ENCODE measurements around the gene MOBP. TPM values are rescaled to one million over a fixed set of nuclear protein-coding genes. Genes with fewer than 3 reads are reported as not detected.

Gene MOBP
- total RNA-seq, 1 experiment from 2014 or later: 0.57 TPM

DNA sequence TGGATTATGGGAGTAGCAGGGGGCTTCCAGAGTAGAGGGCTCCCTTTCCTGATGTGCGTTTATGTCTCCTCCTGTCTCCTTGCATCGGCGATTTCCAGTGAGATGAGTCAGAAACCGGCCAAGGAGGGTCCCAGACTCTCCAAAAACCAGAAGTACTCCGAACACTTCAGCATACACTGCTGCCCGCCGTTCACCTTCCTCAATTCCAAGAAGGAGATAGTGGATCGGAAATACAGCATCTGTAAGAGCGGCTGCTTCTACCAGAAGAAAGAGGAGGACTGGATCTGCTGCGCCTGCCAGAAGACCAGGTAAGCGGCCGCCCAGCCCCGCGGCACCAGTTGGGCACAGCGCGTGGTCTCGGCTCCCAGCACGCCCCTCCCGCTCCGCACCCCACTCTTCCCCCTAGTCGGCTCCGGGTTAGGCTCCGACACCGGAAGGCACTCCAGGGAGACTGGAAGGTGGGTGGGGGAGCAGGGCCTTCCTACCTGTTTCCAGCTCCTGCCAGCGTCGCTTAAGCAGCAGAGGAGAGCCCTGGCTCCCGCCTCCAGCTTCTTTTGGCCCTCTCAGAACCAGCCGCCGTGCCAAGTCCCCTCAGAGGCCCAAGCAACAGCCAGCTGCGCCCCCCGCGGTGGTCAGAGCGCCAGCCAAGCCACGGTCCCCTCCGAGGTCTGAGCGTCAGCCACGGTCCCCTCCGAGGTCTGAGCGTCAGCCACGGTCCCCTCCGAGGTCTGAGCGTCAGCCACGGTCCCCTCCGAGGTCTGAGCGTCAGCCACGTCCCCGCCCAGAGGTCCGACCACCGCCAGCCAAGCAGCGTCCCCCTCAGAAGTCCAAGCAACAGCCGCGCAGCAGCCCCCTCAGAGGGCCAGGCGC lies 34.7 kb downstream of the MOBP start:
- H3K27ac Mint-ChIP-seq (ENCODE audit: unreplicated experiment): no peak overlapping the region
- H3K9me3 Mint-ChIP-seq (ENCODE audit: low read depth, unreplicated experiment): no peaks in the 10 kb centered on the region
- H3K27me3 Mint-ChIP-seq (ENCODE audit: unreplicated experiment): peaks cover 34% of the 10 kb centered on the region
- CTCF ChIA-PET: interaction anchor here (0.7 kb wide), 1 partner anchor 96 kb away, joined by 5 read pairs; no protein-coding TSS in a partner anchor
- TF ChIP-seq, protein P1, sequence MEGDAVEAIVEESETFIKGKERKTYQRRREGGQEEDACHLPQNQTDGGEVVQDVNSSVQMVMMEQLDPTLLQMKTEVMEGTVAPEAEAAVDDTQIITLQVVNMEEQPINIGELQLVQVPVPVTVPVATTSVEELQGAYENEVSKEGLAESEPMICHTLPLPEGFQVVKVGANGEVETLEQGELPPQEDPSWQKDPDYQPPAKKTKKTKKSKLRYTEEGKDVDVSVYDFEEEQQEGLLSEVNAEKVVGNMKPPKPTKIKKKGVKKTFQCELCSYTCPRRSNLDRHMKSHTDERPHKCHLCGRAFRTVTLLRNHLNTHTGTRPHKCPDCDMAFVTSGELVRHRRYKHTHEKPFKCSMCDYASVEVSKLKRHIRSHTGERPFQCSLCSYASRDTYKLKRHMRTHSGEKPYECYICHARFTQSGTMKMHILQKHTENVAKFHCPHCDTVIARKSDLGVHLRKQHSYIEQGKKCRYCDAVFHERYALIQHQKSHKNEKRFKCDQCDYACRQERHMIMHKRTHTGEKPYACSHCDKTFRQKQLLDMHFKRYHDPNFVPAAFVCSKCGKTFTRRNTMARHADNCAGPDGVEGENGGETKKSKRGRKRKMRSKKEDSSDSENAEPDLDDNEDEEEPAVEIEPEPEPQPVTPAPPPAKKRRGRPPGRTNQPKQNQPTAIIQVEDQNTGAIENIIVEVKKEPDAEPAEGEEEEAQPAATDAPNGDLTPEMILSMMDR (IDR thresholded peaks at IDR 0.05; ENCODE audit: unreplicated experiment): no peak
- peaks cover 8% of the 10 kb centered on the region for H3K4me1 Mint-ChIP-seq (ENCODE audit: low read depth, unreplicated experiment)
- H3K36me3 Mint-ChIP-seq (ENCODE audit: insufficient read depth, unreplicated experiment): peaks cover 4% of the 10 kb centered on the region
- no TSS peak for BruUV-seq (replicated peaks)
- peak overlapping the region; percentile 41 for H3K4me3 Mint-ChIP-seq (ENCODE audit: low read depth, unreplicated experiment)
- peak; percentile 11 for DNase-seq
- intact Hi-C loops (cut with micrococcal nuclease; ENCODE audit: unreplicated experiment): no loop called here

DNA sequence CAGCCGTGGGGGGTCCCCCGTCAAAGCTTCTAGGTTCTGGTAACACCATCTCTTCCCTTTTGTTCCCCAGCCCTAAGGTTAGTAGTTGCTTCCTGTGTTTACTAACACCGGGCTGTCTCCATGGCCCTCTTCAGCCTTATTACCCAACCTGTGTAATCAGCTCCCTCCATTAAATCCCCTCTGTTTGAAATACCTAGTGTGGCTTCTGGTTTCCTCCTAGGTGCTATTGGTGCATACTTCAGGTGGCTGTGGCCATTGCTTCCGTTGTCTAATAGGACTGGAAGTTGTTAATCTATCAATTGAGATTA lies 35.3 kb downstream of the MOBP start:
- peak overlapping the region; percentile 41 for H3K4me3 Mint-ChIP-seq (ENCODE audit: low read depth, unreplicated experiment)
- no peaks in the 10 kb centered on the region for H3K9me3 Mint-ChIP-seq (ENCODE audit: low read depth, unreplicated experiment)
- no TSS peak for BruUV-seq (replicated peaks)
- CTCF ChIA-PET: interaction anchor here (0.7 kb wide), 1 partner anchor 97 kb away, joined by 5 read pairs; no protein-coding TSS in a partner anchor
- peaks cover 4% of the 10 kb centered on the region for H3K36me3 Mint-ChIP-seq (ENCODE audit: insufficient read depth, unreplicated experiment)
- no peak for DNase-seq
- TF ChIP-seq, protein P1 (IDR thresholded peaks at IDR 0.05; ENCODE audit: unreplicated experiment): no peak
- H3K4me1 Mint-ChIP-seq (ENCODE audit: low read depth, unreplicated experiment): peaks cover 8% of the 10 kb centered on the region
- intact Hi-C loops (cut with micrococcal nuclease; ENCODE audit: unreplicated experiment): no loop called here
- no peak overlapping the region for H3K27ac Mint-ChIP-seq (ENCODE audit: unreplicated experiment)
- H3K27me3 Mint-ChIP-seq (ENCODE audit: unreplicated experiment): peaks cover 34% of the 10 kb centered on the region

DNA sequence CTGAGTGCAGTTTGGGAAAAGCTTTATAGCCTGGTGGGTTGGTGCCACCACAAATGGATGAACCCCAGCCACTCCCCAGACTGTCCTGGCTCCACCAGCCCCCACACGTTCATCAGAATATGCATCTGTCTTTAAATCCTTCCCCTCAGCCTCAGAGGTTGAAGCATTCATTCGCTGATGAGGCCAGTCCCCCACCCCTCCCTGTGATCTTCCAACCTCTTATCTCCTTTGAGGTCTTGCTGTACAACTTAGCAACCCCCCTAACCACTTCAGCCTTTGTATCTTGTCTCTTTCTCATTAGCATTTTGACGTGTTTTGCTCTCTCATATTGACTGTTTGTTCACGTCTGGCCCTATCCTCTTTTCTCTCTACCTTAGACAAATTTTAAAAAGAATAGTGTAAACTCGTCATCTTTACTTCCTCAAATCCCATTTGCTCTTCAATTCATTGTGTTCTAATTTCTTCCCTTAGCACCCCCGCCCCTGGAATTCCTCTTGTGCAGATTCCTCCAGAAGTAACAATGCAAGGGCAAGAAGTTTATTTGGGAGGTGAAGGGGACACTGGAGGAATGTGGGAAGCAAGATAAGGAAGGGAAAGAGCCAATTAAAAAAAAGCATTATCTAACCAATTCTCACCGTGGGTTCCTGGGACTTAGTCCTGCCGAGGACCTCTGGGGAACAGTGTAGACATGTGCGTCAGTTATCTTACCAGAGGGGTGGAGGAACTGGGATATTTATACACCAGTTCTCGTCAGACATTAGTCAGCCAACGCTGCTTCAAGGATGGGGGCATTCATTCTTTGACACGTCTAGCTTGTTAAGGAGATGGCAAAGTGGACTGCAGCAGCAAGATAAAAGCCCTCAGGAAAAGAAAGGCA lies 38.6 kb downstream of the MOBP start:
- TF ChIP-seq, protein P1 (IDR thresholded peaks at IDR 0.05; ENCODE audit: unreplicated experiment): no peak
- DNase-seq: no peak
- H3K4me1 Mint-ChIP-seq (ENCODE audit: low read depth, unreplicated experiment): no peaks in the 10 kb centered on the region

DNA sequence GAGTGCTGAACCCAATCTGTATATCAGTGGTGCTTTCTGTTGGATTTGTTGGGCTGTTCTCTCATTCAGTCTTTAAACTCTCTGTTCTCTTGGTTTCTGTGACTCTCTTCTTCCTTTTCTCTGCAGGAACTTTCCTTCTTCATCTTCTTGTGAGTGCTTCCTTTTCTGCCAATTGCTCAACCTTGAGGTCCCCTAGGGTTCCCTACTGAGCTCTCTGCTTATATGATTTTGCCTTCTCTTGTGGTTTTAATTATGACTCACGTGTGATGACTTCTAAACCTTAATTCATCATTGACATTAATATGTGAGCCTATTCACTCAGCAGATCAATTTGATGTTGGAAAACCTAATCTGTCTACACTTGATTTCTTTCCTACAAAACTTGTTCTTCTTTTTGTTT lies 39.4 kb downstream of the MOBP start:
- Mint-ChIP-seq H3K4me1 (ENCODE audit: low read depth, unreplicated experiment) (no peaks in the 10 kb centered on the region), H3K36me3 (ENCODE audit: insufficient read depth, unreplicated experiment) (no peaks in the 10 kb centered on the region), H3K27ac (ENCODE audit: unreplicated experiment) (no peak overlapping the region), H3K9me3 (ENCODE audit: low read depth, unreplicated experiment) (no peaks in the 10 kb centered on the region), H3K27me3 (ENCODE audit: unreplicated experiment) (peaks cover under 1% of the 10 kb centered on the region), H3K4me3 (ENCODE audit: low read depth, unreplicated experiment) (no peak overlapping the region)
- intact Hi-C loops (cut with micrococcal nuclease; ENCODE audit: unreplicated experiment): no loop called here
- no peak for DNase-seq
- BruUV-seq (replicated peaks): no TSS peak
- TF ChIP-seq, protein P1 (IDR thresholded peaks at IDR 0.05; ENCODE audit: unreplicated experiment): no peak
- CTCF ChIA-PET: interaction anchor here (0.5 kb wide), 1 partner anchor 99 kb away, joined by 5 read pairs; no protein-coding TSS in a partner anchor

More for the DNA sequence above, 38.6 kb downstream of the MOBP start:
- intact Hi-C loops (cut with micrococcal nuclease; ENCODE audit: unreplicated experiment): no loop called here
- no peak overlapping the region for H3K27ac Mint-ChIP-seq (ENCODE audit: unreplicated experiment)
- no TSS peak for BruUV-seq (replicated peaks)
- H3K9me3 Mint-ChIP-seq (ENCODE audit: low read depth, unreplicated experiment): no peaks in the 10 kb centered on the region
- CTCF ChIA-PET: no interaction called here
- H3K36me3 Mint-ChIP-seq (ENCODE audit: insufficient read depth, unreplicated experiment): no peaks in the 10 kb centered on the region
- H3K4me3 Mint-ChIP-seq (ENCODE audit: low read depth, unreplicated experiment): no peak overlapping the region
- H3K27me3 Mint-ChIP-seq (ENCODE audit: unreplicated experiment): peaks cover 8% of the 10 kb centered on the region

All from Calu3 (cell line).